Kidney glomerular epithelial cell (primary cell): ENCODE data around the gene TSPAN7.

Source experiments
- DNase-seq: peaks from one replicate; lab custom pipeline; 2025; lab: John Stamatoyannopoulos, UW

The TSPAN7 gene

GRCh38 chrX:38561126-38561868 is at the start of gene TSPAN7:
Gene TSPAN7 (plus strand): TSS chrX:38561542. CDS start chrX:38561547, 5 bp downstream.
- DNase-seq = peak; percentile 9

- no peak for DNase-seq
Measured at GRCh38 chrX:38513112-38513742, 48.1 kb upstream of the TSPAN7 start.

- DNase-seq = no peak
Measured at GRCh38 chrX:38514016-38514854, 47.1 kb upstream of the TSPAN7 start.

- no peak for DNase-seq
Measured at GRCh38 chrX:38515291-38515690, 46.1 kb upstream of the TSPAN7 start.

GRCh38 chrX:38516196-38516774 is 45.1 kb upstream of the TSPAN7 start:
- no peak for DNase-seq

GRCh38 chrX:38519651-38520050 is 41.7 kb upstream of the TSPAN7 start:
- no peak for DNase-seq

GRCh38 chrX:38538134-38538533 is 23.2 kb upstream of the TSPAN7 start:
- DNase-seq = no peak

GRCh38 chrX:38539748-38540147 is 21.6 kb upstream of the TSPAN7 start:
- DNase-seq = no peak

GRCh38 chrX:38548508-38548907 is 12.8 kb upstream of the TSPAN7 start:
- DNase-seq = no peak

GRCh38 chrX:38552721-38553120 is 8.6 kb upstream of the TSPAN7 start:
- DNase-seq = peak; percentile 2

- no peak for DNase-seq
Measured at GRCh38 chrX:38558686-38559085, 2.7 kb upstream of the TSPAN7 start.

- no peak for DNase-seq
Measured at GRCh38 chrX:38560776-38561125, 591 bp upstream of the TSPAN7 start.

GRCh38 chrX:38561951-38562719 is 793 bp downstream of the TSPAN7 start:
- no peak for DNase-seq

- DNase-seq = no peak
Measured at GRCh38 chrX:38563030-38563429, 1.7 kb downstream of the TSPAN7 start.

GRCh38 chrX:38570396-38570795 is 9.1 kb downstream of the TSPAN7 start:
- DNase-seq = no peak

GRCh38 chrX:38571058-38571457 is 9.7 kb downstream of the TSPAN7 start:
- no peak for DNase-seq

- no peak for DNase-seq
Measured at GRCh38 chrX:38574858-38575257, 13.5 kb downstream of the TSPAN7 start.

- no peak for DNase-seq
Measured at GRCh38 chrX:38575888-38576287, 14.5 kb downstream of the TSPAN7 start.

- DNase-seq = no peak
Measured at GRCh38 chrX:38577738-38578137, 16.4 kb downstream of the TSPAN7 start.

GRCh38 chrX:38578167-38578566 is 16.8 kb downstream of the TSPAN7 start:
- DNase-seq = no peak

- no peak for DNase-seq
Measured at GRCh38 chrX:38583181-38583580, 21.8 kb downstream of the TSPAN7 start.

GRCh38 chrX:38594434-38594833 is 33.1 kb downstream of the TSPAN7 start:
- no peak for DNase-seq
